GM23248 (cell line): ENCODE data around the gene EIF4G3.

Experiments used
- EZH2 ChIP-seq: fragments of 200-600 bp; sonication (generic); IDR thresholded peaks from 2 replicates; pipeline ENCODE4 v1.6.1; 2018; ENCODE audit warnings: antibody characterized with exemption, mild to moderate bottlenecking; ENCODE audit not compliant: insufficient read depth, poor library complexity, severe bottlenecking
- EZH2phosphoT487 ChIP-seq: fragments of 200-600 bp; sonication (generic); IDR thresholded peaks from 2 replicates; pipeline ENCODE4 v1.6.1; 2018; ENCODE audit warnings: antibody characterized with exemption, moderate library complexity, mild to moderate bottlenecking, low read depth; ENCODE audit not compliant: insufficient read depth

DNA sequence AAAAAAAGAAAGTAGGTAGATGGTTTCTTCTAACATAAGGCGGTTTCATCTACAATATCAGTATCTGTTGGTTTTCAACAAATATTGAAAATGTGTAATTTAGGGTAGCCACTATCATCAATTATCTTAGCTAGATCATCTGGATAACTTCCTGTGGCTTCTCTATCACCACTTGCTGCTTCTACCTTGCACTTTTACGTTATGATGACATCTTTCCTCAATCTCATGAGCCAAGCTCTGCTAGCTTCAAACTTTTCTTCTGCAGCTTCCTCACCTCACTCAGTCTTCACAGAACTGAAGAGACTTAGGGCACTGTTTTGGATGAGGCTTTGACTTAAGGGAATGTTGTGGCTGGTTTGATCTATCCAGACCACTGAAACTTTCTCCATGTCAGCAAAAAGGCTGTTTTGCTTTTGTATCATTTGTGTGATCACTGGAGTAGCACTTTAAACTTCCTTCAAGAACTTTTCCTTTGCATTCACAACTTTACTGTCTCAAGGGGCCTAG, 244.7 kb downstream of the EIF4G3 start:
- no peak for TF ChIP-seq EZH2
- no peak for TF ChIP-seq EZH2phosphoT487
